BE2C (cell line): ENCODE measurements around the gene PRSS53.

ENCODE experiments used
- DNase-seq: peaks from one replicate; pipeline ENCODE4 v3.0.0-alpha.2; 2020
- H3K27me3 ChIP-seq: fragments of 250-450 bp; sonication (Bioruptor Pico); 2 replicates; pipeline ENCODE4 v1.5.1; 2020; ENCODE audit warnings: mild to moderate bottlenecking
- H3K36me3 ChIP-seq: fragments of 250-450 bp; sonication (Bioruptor Pico); 2 replicates; pipeline ENCODE4 v1.5.1; 2020; ENCODE audit warnings: mild to moderate bottlenecking
- H3K4me1 ChIP-seq: fragments of 250-450 bp; sonication (Bioruptor Pico); 2 replicates; pipeline ENCODE4 v1.5.1; 2020
- H3K4me3 ChIP-seq: 2 replicates; pipeline ENCODE4 v1.5.1; 2011; ENCODE audit warnings: low read depth, low read length
- H3K9me3 ChIP-seq: fragments of 250-450 bp; sonication (Bioruptor Pico); 2 replicates; pipeline ENCODE4 v1.5.1; 2020
- CTCF ChIP-seq: IDR thresholded peaks from 2 replicates; pipeline ENCODE4 v1.5.1; 2012; ENCODE audit warnings: mild to moderate bottlenecking, low read depth, low read length

The PRSS53 gene

GRCh38 chr16:31072540-31073141 is 16.1 kb downstream of the PRSS53 start:
- Histone ChIP-seq H3K27me3 (no peaks in the 10 kb centered on the region), H3K9me3 (no peaks in the 10 kb centered on the region), H3K36me3 (peaks cover 16% of the 10 kb centered on the region), H3K4me3 (peak overlapping the region; percentile 100), H3K4me1 (no peaks in the 10 kb centered on the region)
- TF ChIP-seq CTCF, result no peak
- no peak for DNase-seq

GRCh38 chr16:31071861-31072260 is 16.9 kb downstream of the PRSS53 start:
- Histone ChIP-seq H3K4me1 (no peaks in the 10 kb centered on the region), H3K4me3 (peak overlapping the region; percentile 100), H3K27me3 (no peaks in the 10 kb centered on the region), H3K36me3 (peaks cover 8% of the 10 kb centered on the region), H3K9me3 (no peaks in the 10 kb centered on the region)
- TF ChIP-seq CTCF, result no peak
- no peak for DNase-seq

GRCh38 chr16:31067342-31067741 is 21.4 kb downstream of the PRSS53 start:
- Histone ChIP-seq H3K4me3 (no peak overlapping the region), H3K9me3 (no peaks in the 10 kb centered on the region), H3K36me3 (peaks cover 9% of the 10 kb centered on the region), H3K4me1 (peaks cover 5% of the 10 kb centered on the region), H3K27me3 (no peaks in the 10 kb centered on the region)
- no peak for DNase-seq
- TF ChIP-seq CTCF, result no peak

GRCh38 chr16:31064882-31065461 is 23.8 kb downstream of the PRSS53 start:
- Histone ChIP-seq H3K4me1 (peaks cover 5% of the 10 kb centered on the region), H3K36me3 (peaks cover 31% of the 10 kb centered on the region), H3K27me3 (no peaks in the 10 kb centered on the region), H3K4me3 (no peak overlapping the region), H3K9me3 (no peaks in the 10 kb centered on the region)
- TF ChIP-seq CTCF, result no peak
- peak; percentile 82 for DNase-seq

- no peak for DNase-seq
- H3K27me3 ChIP-seq, result no peaks in the 10 kb centered on the region
- no peak overlapping the region for H3K4me3 ChIP-seq
- H3K4me1 ChIP-seq, result peaks cover 5% of the 10 kb centered on the region
- H3K36me3 ChIP-seq, result peaks cover 31% of the 10 kb centered on the region
- no peaks in the 10 kb centered on the region for H3K9me3 ChIP-seq
- TF ChIP-seq CTCF, result no peak
These were observed 24.7 kb downstream of the PRSS53 start for GRCh38 chr16:31063843-31064611.

- peaks cover 31% of the 10 kb centered on the region for H3K36me3 ChIP-seq
- H3K27me3 ChIP-seq, result no peaks in the 10 kb centered on the region
- no peaks in the 10 kb centered on the region for H3K9me3 ChIP-seq
- no peak for DNase-seq
- no peak for TF ChIP-seq CTCF
- peaks cover 5% of the 10 kb centered on the region for H3K4me1 ChIP-seq
- H3K4me3 ChIP-seq, result no peak overlapping the region
These were observed 25.3 kb downstream of the PRSS53 start for GRCh38 chr16:31063495-31063842.
